PFSK-1 (cell line): ENCODE results near the gene FDXR.

ENCODE experiments used
- POLR2AphosphoS5 ChIP-seq: IDR thresholded peaks from 2 replicates; pipeline ENCODE4 v1.6.1; 2012; ENCODE audit warnings: low read depth, mild to moderate bottlenecking, control low read depth, low read length, moderate library complexity
- REST ChIP-seq, 2 experiments: IDR thresholded peaks; 2 replicates each; pipeline versions ENCODE4 v1.6.1 to v1.8.0; 2011 to 2012; ENCODE audit warnings: low read depth in 2 of 2, low read length in 2 of 2, control low read depth in 1 of 2, inconsistent platforms in 1 of 2, mild to moderate bottlenecking in 1 of 2, moderate library complexity in 1 of 2; ENCODE audit not compliant: insufficient read depth in 1 of 2
- SIN3A ChIP-seq: IDR thresholded peaks from 2 replicates; pipeline ENCODE4 v1.6.1; 2012; ENCODE audit warnings: mild to moderate bottlenecking, low read length, moderate library complexity, borderline replicate concordance; ENCODE audit not compliant: insufficient read depth

DNA sequence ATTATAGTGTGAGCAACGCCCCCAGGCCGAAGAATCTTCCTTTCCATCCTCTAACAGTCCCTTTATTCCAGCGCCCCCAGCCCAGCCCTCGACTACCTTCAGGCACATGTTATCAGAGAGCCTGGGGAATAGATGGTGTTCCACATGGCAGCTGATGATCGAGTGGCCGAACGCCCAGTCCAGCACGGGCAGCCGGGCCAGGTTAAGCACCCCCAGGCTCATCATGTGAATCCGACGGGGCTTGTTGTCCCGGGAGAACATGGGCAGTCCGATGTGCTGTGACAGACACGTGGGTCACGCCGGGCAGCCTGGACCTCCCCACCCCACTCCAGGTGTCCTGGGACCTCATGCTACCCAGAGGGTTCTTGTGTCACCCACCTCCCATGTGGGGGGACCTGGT, 6.5 kb upstream of the FDXR start:
- no peak for TF ChIP-seq SIN3A
- no peak for TF ChIP-seq REST (IDR thresholded peaks at IDR 0.05; ENCODE audit: insufficient read depth in 1 of 2, low read depth in 2 of 2, low read length in 2 of 2)
- no peak for TF ChIP-seq POLR2AphosphoS5
